H9 (cell line): ENCODE data around the gene MSL2. TPM values are rescaled to one million over a fixed set of nuclear protein-coding genes. Genes with fewer than 3 reads are reported as not detected.

Source experiments
- DNase-seq: peaks from one replicate; pipeline ENCODE4 v3.0.0-alpha.2; 2017
- H2AFZ ChIP-seq: one replicate; pipeline ENCODE4 v1.6.1; 2013; ENCODE audit warnings: mild to moderate bottlenecking, low read length, control low read depth, moderate library complexity
- H2AK5ac ChIP-seq: 2 replicates; pipeline ENCODE4 v1.6.1; 2013; ENCODE audit warnings: low read length, control low read depth, mixed read lengths; ENCODE audit not compliant: insufficient read length
- H2BK120ac ChIP-seq: one replicate; pipeline ENCODE4 v1.6.1; 2013; ENCODE audit warnings: low read depth, mild to moderate bottlenecking, low read length, control low read depth, inconsistent platforms; ENCODE audit not compliant: poor library complexity, severe bottlenecking
- H2BK12ac ChIP-seq: 2 replicates; pipeline ENCODE4 v1.6.1; 2013; ENCODE audit warnings: low read length, control low read depth, mixed read lengths, low read depth; ENCODE audit not compliant: insufficient read length
- H2BK15ac ChIP-seq: 2 replicates; pipeline ENCODE4 v1.6.1; 2013; ENCODE audit warnings: low read depth, low read length, control low read depth
- H2BK20ac ChIP-seq: one replicate; pipeline ENCODE4 v1.6.1; 2013; ENCODE audit warnings: low read depth, mild to moderate bottlenecking, low read length, control low read depth, inconsistent platforms; ENCODE audit not compliant: poor library complexity, severe bottlenecking
- H2BK5ac ChIP-seq: 2 replicates; pipeline ENCODE4 v1.6.1; 2013; ENCODE audit warnings: low read length, control low read depth, mixed read lengths; ENCODE audit not compliant: insufficient read length
- H3K14ac ChIP-seq: 2 replicates; pipeline ENCODE4 v1.6.1; 2013; ENCODE audit warnings: low read length, control low read depth; ENCODE audit not compliant: insufficient read depth
- H3K18ac ChIP-seq: 2 replicates; pipeline ENCODE4 v1.6.1; 2013; ENCODE audit warnings: low read depth, mild to moderate bottlenecking, mixed read lengths, low read length, control low read depth; ENCODE audit not compliant: insufficient read length
- H3K23ac ChIP-seq: 2 replicates; pipeline ENCODE4 v1.6.1; 2013; ENCODE audit warnings: low read length, control low read depth, mixed read lengths, low read depth; ENCODE audit not compliant: insufficient read length
- H3K23me2 ChIP-seq: 2 replicates; pipeline ENCODE4 v1.6.1; 2013; ENCODE audit warnings: low read depth, mild to moderate bottlenecking, mixed read lengths, low read length, control low read depth; ENCODE audit not compliant: insufficient read length, poor library complexity, severe bottlenecking
- H3K27ac ChIP-seq: 2 replicates; pipeline ENCODE4 v1.5.1; 2013; ENCODE audit warnings: low read length, control low read depth, mixed read lengths, low read depth; ENCODE audit not compliant: insufficient read length
- H3K27me3 ChIP-seq: 2 replicates; pipeline ENCODE4 v1.6.1; 2013; ENCODE audit warnings: low read length, control low read depth, inconsistent platforms; ENCODE audit not compliant: insufficient read depth
- H3K4ac ChIP-seq: 2 replicates; pipeline ENCODE4 v1.6.1; 2013; ENCODE audit warnings: low read depth, mild to moderate bottlenecking, control low read depth, inconsistent platforms, low read length, moderate library complexity
- H3K4me1 ChIP-seq: 2 replicates; pipeline ENCODE4 v1.6.1; 2013; ENCODE audit warnings: low read length, control low read depth, inconsistent platforms; ENCODE audit not compliant: insufficient read depth
- H3K4me2 ChIP-seq: 2 replicates; pipeline ENCODE4 v1.6.1; 2013; ENCODE audit warnings: low read length, control low read depth, mixed read lengths; ENCODE audit not compliant: insufficient read length, insufficient read depth
- H3K56ac ChIP-seq: 2 replicates; pipeline ENCODE4 v1.6.1; 2013; ENCODE audit warnings: low read depth, mild to moderate bottlenecking, mixed read lengths, low read length, control low read depth; ENCODE audit not compliant: insufficient read length
- H3K79me1 ChIP-seq: 2 replicates; pipeline ENCODE4 v1.6.1; 2013; ENCODE audit warnings: low read depth, mild to moderate bottlenecking, moderate library complexity, low read length, control low read depth, inconsistent platforms; ENCODE audit not compliant: insufficient read depth, poor library complexity, severe bottlenecking
- H3K79me2 ChIP-seq: 2 replicates; pipeline ENCODE4 v1.6.1; 2013; ENCODE audit warnings: low read length, control low read depth, inconsistent platforms; ENCODE audit not compliant: insufficient read depth
- H3K9ac ChIP-seq: 2 replicates; pipeline ENCODE4 v1.6.1; 2013; ENCODE audit warnings: low read length, control low read depth, mixed read lengths; ENCODE audit not compliant: insufficient read length; ENCODE audit errors: extremely low read depth
- H3K9me3 ChIP-seq: one replicate; pipeline ENCODE4 v1.6.1; 2013; ENCODE audit warnings: low read depth, low read length, inconsistent platforms; ENCODE audit not compliant: control insufficient read depth
- H3T11ph ChIP-seq: one replicate; pipeline ENCODE4 v1.6.1; 2013; ENCODE audit warnings: mild to moderate bottlenecking, low read length, control low read depth, inconsistent platforms
- H4K20me1 ChIP-seq: one replicate; pipeline ENCODE4 v1.6.1; 2013; ENCODE audit not compliant: control insufficient read depth, insufficient read length, insufficient read depth
- H4K5ac ChIP-seq: 2 replicates; pipeline ENCODE4 v1.6.1; 2013; ENCODE audit warnings: low read depth, mild to moderate bottlenecking, mixed read lengths, low read length, control low read depth; ENCODE audit not compliant: insufficient read length
- H4K8ac ChIP-seq: replicated peaks from 2 replicates; pipeline ENCODE4 v1.6.1; 2013; ENCODE audit warnings: low read length, control low read depth, mixed read lengths, low read depth; ENCODE audit not compliant: insufficient read length
- H4K91ac ChIP-seq: 2 replicates; pipeline ENCODE4 v1.6.1; 2013; ENCODE audit warnings: low read depth, mild to moderate bottlenecking, moderate library complexity, mixed read lengths, low read length, control low read depth; ENCODE audit not compliant: insufficient read length
- H3K27ac Mint-ChIP-seq, 3 experiments: 2 replicates in 2 of 3; 3 replicates in 1 of 3; pipeline ENCODE4 v1.8.0; 2020 to 2021; ENCODE audit warnings: mixed read lengths in 3 of 3, mild to moderate bottlenecking in 1 of 3, moderate library complexity in 1 of 3
- H3K27me3 Mint-ChIP-seq: 2 replicates; pipeline ENCODE4 v1.8.0; 2021; ENCODE audit warnings: low read depth, mild to moderate bottlenecking, moderate library complexity, mixed read lengths
- H3K36me3 Mint-ChIP-seq, 3 experiments: 2 replicates in 2 of 3; 3 replicates in 1 of 3; pipeline ENCODE4 v1.8.0; 2020 to 2021; ENCODE audit warnings: low read depth in 3 of 3, mixed read lengths in 3 of 3; ENCODE audit not compliant: insufficient read depth in 1 of 3
- H3K4me1 Mint-ChIP-seq, 2 experiments: 2 replicates each; pipeline ENCODE4 v1.8.0; 2020; ENCODE audit warnings: mixed read lengths in 2 of 2
- H3K4me3 Mint-ChIP-seq, 2 experiments: 2 replicates in 1 of 2; 3 replicates in 1 of 2; pipeline ENCODE4 v1.8.0; 2020 to 2021; ENCODE audit warnings: mild to moderate bottlenecking in 2 of 2, mixed read lengths in 2 of 2, moderate library complexity in 1 of 2
- H3K9me3 Mint-ChIP-seq, 2 experiments: 2 replicates in 1 of 2; 3 replicates in 1 of 2; pipeline ENCODE4 v1.8.0; 2020; ENCODE audit warnings: mild to moderate bottlenecking in 2 of 2, mixed read lengths in 2 of 2, moderate library complexity in 1 of 2
- WGBS: extraction: QIAGEN DNeasy Blood & Tissue Kit; methylation state at CpG from one replicate; pipeline ENCODE4 v1.1.7; 2013; ENCODE audit warnings: missing lambda C conversion rate, low lambda C conversion rate, mixed read lengths; ENCODE audit not compliant: insufficient read length; ENCODE audit errors: extremely low coverage; 5-methylcytosine and 5-hydroxymethylcytosine counted together
- long read RNA-seq: library from polyadenylated mRNA; unstranded; transcript quantifications from one replicate; pipeline ENCODE4 v2.0.0, GENCODE V29; 2020
- total RNA-seq: library from RNA; stranded (reverse); gene quantifications from 2 replicates; pipeline ENCODE4 v1.2.1, GENCODE V29; 2021
- TF ChIP-seq, protein P1 (sequence below): fragments of 200-600 bp; sonication (generic); conservative IDR thresholded peaks from 3 replicates; pipeline ENCODE4 v1.8.0; 2021; ENCODE audit warnings: antibody characterized with exemption, mild to moderate bottlenecking

The MSL2 gene, protein sequence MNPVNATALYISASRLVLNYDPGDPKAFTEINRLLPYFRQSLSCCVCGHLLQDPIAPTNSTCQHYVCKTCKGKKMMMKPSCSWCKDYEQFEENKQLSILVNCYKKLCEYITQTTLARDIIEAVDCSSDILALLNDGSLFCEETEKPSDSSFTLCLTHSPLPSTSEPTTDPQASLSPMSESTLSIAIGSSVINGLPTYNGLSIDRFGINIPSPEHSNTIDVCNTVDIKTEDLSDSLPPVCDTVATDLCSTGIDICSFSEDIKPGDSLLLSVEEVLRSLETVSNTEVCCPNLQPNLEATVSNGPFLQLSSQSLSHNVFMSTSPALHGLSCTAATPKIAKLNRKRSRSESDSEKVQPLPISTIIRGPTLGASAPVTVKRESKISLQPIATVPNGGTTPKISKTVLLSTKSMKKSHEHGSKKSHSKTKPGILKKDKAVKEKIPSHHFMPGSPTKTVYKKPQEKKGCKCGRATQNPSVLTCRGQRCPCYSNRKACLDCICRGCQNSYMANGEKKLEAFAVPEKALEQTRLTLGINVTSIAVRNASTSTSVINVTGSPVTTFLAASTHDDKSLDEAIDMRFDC
- 38.4 and 42.7 TPM in 2 replicates for total RNA-seq
- long read RNA-seq, full-length matches to known transcripts, result 12 of 18 reads
- long read RNA-seq, partial matches to known transcripts, result 0 of 18 reads
- long read RNA-seq, other reads (novel, unspliced or antisense), result 6 of 18 reads

DNA sequence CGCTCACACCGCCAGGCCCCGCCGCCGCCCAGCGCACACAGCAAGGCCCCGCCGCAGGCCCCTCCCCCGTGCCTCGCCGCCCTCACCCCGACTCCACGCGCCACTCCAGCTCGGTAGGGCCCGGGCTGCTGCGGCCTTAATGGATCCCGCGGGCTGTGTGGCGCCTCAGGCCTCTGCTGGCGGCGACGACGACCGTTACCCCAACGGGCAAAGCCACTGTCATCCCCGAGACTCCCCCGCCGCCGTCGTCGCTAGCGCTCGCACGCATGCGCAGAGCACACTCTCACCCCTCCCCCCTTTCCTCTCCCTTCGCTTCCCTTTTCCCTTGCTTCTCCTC is at the start of gene MSL2:
TSS of gene MSL2 (minus strand) at position 272 of the 337 bp plus-strand sequence. CDS start 1,222 bp downstream, outside the sequence.
- Mint-ChIP-seq H3K9me3 (peaks cover 12 to 15% of the 10 kb centered on the region in 2 experiments), H3K36me3 (peaks cover 7 to 24% (median 11%) of the 10 kb centered on the region in 3 experiments), H3K27me3 (peaks cover 3% of the 10 kb centered on the region; the same call in 1 of the 2 replicates), H3K27ac (peak within 1 kb of the TSS; percentile 99 to 100 (median 100)), H3K4me1 (peaks cover 41% of the 10 kb centered on the region in 2 experiments), H3K4me3 (peak within 1 kb of the TSS; percentile 96 to 98)
- no CpG with 5 or more reads among the region's 37 CpGs for WGBS
- H4K91ac ChIP-seq, result no peak within 1 kb of the TSS
- H2AK5ac ChIP-seq, result no peak within 1 kb of the TSS
- DNase-seq, result no peak
- H3K27ac ChIP-seq, result peak within 1 kb of the TSS; percentile 73
- H2BK12ac ChIP-seq, result no peak within 1 kb of the TSS
- H2BK15ac ChIP-seq, result no peak within 1 kb of the TSS
- no peaks in the 10 kb centered on the region for H3K9me3 ChIP-seq
- H3K4me2 ChIP-seq, result peak within 1 kb of the TSS; percentile 79
- peak within 1 kb of the TSS; percentile 3 for H2BK5ac ChIP-seq
- peak within 1 kb of the TSS; percentile 91 for H3K9ac ChIP-seq
- no peak within 1 kb of the TSS; the same call in 1 of the 2 replicates for H3K4ac ChIP-seq
- H2AFZ ChIP-seq, result no peak within 1 kb of the TSS
- TF ChIP-seq, protein P1, sequence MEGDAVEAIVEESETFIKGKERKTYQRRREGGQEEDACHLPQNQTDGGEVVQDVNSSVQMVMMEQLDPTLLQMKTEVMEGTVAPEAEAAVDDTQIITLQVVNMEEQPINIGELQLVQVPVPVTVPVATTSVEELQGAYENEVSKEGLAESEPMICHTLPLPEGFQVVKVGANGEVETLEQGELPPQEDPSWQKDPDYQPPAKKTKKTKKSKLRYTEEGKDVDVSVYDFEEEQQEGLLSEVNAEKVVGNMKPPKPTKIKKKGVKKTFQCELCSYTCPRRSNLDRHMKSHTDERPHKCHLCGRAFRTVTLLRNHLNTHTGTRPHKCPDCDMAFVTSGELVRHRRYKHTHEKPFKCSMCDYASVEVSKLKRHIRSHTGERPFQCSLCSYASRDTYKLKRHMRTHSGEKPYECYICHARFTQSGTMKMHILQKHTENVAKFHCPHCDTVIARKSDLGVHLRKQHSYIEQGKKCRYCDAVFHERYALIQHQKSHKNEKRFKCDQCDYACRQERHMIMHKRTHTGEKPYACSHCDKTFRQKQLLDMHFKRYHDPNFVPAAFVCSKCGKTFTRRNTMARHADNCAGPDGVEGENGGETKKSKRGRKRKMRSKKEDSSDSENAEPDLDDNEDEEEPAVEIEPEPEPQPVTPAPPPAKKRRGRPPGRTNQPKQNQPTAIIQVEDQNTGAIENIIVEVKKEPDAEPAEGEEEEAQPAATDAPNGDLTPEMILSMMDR, result no peak
- no peak within 1 kb of the TSS for H4K8ac ChIP-seq
- no peaks in the 10 kb centered on the region for H3K79me1 ChIP-seq
- H3K23me2 ChIP-seq, result peaks cover 6% of the 10 kb centered on the region
- no peak within 1 kb of the TSS for H3T11ph ChIP-seq
- peak within 1 kb of the TSS; percentile 93 for H3K14ac ChIP-seq
- peaks cover 33% of the 10 kb centered on the region; the same call in 1 of the 2 replicates for H3K79me2 ChIP-seq
- H3K27me3 ChIP-seq, result no peaks in the 10 kb centered on the region
- no peak within 1 kb of the TSS for H2BK20ac ChIP-seq
- H3K56ac ChIP-seq, result peak within 1 kb of the TSS; percentile 35
- H3K23ac ChIP-seq, result no peak within 1 kb of the TSS
- H4K20me1 ChIP-seq, result no peaks in the 10 kb centered on the region
- peak within 1 kb of the TSS; percentile 85 for H3K18ac ChIP-seq
- H4K5ac ChIP-seq, result peak within 1 kb of the TSS; percentile 30
- H2BK120ac ChIP-seq, result no peak within 1 kb of the TSS
- H3K4me1 ChIP-seq, result 0 out of 2 replicates have a peak, but pooled peaks cover 2% of the 10 kb centered on the region
